Keratinocyte (primary cell): ENCODE results near the gene CPNE4. TPM values are rescaled to one million over a fixed set of nuclear protein-coding genes. Genes with fewer than 3 reads are reported as not detected.

ENCODE experiments used
- DNase-seq: peaks from one replicate; pipeline ENCODE4 v3.0.0-alpha.2; 2011; ENCODE audit warnings: low read depth, missing footprints, low spot score
- FAIRE-seq: peaks from 2 replicates; lab custom pipeline; 2011; peaks lifted over from hg19 to GRCh38; lab: Jason Lieb, UNC
- H2AFZ ChIP-seq: 2 replicates; pipeline ENCODE4 v1.6.0; 2012; ENCODE audit warnings: low read length, control low read depth, inconsistent platforms; ENCODE audit not compliant: control insufficient read depth
- H3K27ac ChIP-seq: 2 replicates; pipeline ENCODE4 v1.5.1; 2011; ENCODE audit warnings: low read length; ENCODE audit not compliant: control insufficient read depth, insufficient read depth
- H3K27me3 ChIP-seq: 3 replicates; pipeline ENCODE4 v1.6.0; 2011; ENCODE audit warnings: low read length; ENCODE audit not compliant: control insufficient read depth, insufficient read depth; ENCODE audit errors: extremely low read depth
- H3K36me3 ChIP-seq, 2 experiments: 2 replicates in 1 of 2; 3 replicates in 1 of 2; pipeline ENCODE4 v1.5.1; 2011; ENCODE audit warnings: low read length in 2 of 2, mild to moderate bottlenecking in 1 of 2; ENCODE audit not compliant: control insufficient read depth in 2 of 2, insufficient read depth in 2 of 2; ENCODE audit errors: extremely low read depth in 1 of 2
- H3K4me1 ChIP-seq: 3 replicates; pipeline ENCODE4 v1.5.1; 2011; ENCODE audit warnings: low read length; ENCODE audit not compliant: control insufficient read depth, insufficient read depth; ENCODE audit errors: extremely low read depth
- H3K4me2 ChIP-seq: 3 replicates; pipeline ENCODE4 v1.6.0; 2011; ENCODE audit warnings: low read depth, low read length; ENCODE audit not compliant: control insufficient read depth, insufficient read depth; ENCODE audit errors: extremely low read depth
- H3K4me3 ChIP-seq, 3 experiments: fragments of 200-600 bp in 1 of 3; sonication (generic) in 1 of 3; 2 replicates in 2 of 3; 3 replicates in 1 of 3; pipeline ENCODE4 v1.5.1; 2011 to 2016; ENCODE audit warnings: low read length in 3 of 3, mild to moderate bottlenecking in 3 of 3, control low read depth in 2 of 3, inconsistent platforms in 1 of 3, low read depth in 1 of 3, mixed read lengths in 1 of 3, mixed run types in 1 of 3, moderate library complexity in 1 of 3; ENCODE audit not compliant: control insufficient read depth in 2 of 3, insufficient read depth in 2 of 3; ENCODE audit errors: extremely low read depth in 1 of 3
- H3K79me2 ChIP-seq: 2 replicates; pipeline ENCODE4 v1.6.0; 2012; ENCODE audit warnings: low read length; ENCODE audit not compliant: control insufficient read depth, insufficient read depth
- H3K9ac ChIP-seq: 3 replicates; pipeline ENCODE4 v1.6.0; 2011; ENCODE audit warnings: low read length; ENCODE audit not compliant: control insufficient read depth, insufficient read depth; ENCODE audit errors: extremely low read depth
- H3K9me1 ChIP-seq: 3 replicates; pipeline ENCODE4 v1.6.0; 2011; ENCODE audit warnings: low read length; ENCODE audit not compliant: control insufficient read depth, insufficient read depth; ENCODE audit errors: extremely low read depth
- H3K9me3 ChIP-seq: 2 replicates; pipeline ENCODE4 v1.5.1; 2012; ENCODE audit warnings: low read depth, low read length; ENCODE audit not compliant: control insufficient read depth
- H4K20me1 ChIP-seq: 3 replicates; pipeline ENCODE4 v1.6.0; 2011; ENCODE audit warnings: low read length; ENCODE audit not compliant: control insufficient read depth, insufficient read depth; ENCODE audit errors: extremely low read depth
- CTCF ChIP-seq, 3 experiments: IDR thresholded peaks in 1 of 3; conservative IDR thresholded peaks in 1 of 3; optimal IDR thresholded peaks in 1 of 3; 2 replicates in 2 of 3; 3 replicates in 1 of 3; pipeline versions ENCODE3 to v1.5.1; 2011; ENCODE audit warnings: low read length in 3 of 3, mild to moderate bottlenecking in 3 of 3, moderate library complexity in 2 of 3, control low read depth in 1 of 3, inconsistent platforms in 1 of 3; ENCODE audit not compliant: insufficient read depth in 2 of 3; ENCODE audit errors: extremely low read depth in 1 of 3
- EZH2 ChIP-seq: IDR thresholded peaks from one replicate; pipeline ENCODE4 v1.6.1; 2012; ENCODE audit warnings: inconsistent platforms, mild to moderate bottlenecking, low read length, moderate library complexity
- dilution Hi-C: fragments of 300-500 bp; cut with MboI; formaldehyde crosslinking; loops from one replicate; pipeline ENCODE4 v1.7.0; 2020; ENCODE audit warnings: low sequenced_read_pairs; ENCODE audit not compliant: extremely low pct_ligation_motif_present
- polyA plus RNA-seq, 5 experiments: library from polyadenylated mRNA; depleted of rRNA in 3 of 5; stranded (reverse) in 3 of 5; stranded (forward) in 1 of 5; unstranded in 1 of 5; fragments of >200 nt; gene quantifications; 1 replicate in 1 of 5; 2 replicates in 3 of 5; 3 replicates in 1 of 5; pipeline versions ENCODE4 v1.2.1 to v1.2.3, GENCODE V29; 2011 to 2012; ENCODE audit warnings: missing spikeins in 2 of 5, low read depth in 1 of 5, low replicate concordance in 1 of 5

CPNE4 gene
- polyA plus RNA-seq, 1 donor (not counting 4 experiments of a cell fraction or from before 2014, with no cell fraction given), result 0.08 TPM

- no peaks in the 10 kb centered on the region for H4K20me1 ChIP-seq
- no peak for TF ChIP-seq EZH2
- no peak for TF ChIP-seq CTCF (optimal IDR thresholded peaks at IDR 0.05 in 1 of 3, IDR thresholded peaks at IDR 0.05 in 1 of 3, conservative IDR thresholded peaks at IDR 0.05 in 1 of 3; ENCODE audit: extremely low read depth in 1 of 3, insufficient read depth in 2 of 3, low read length in 3 of 3)
- H3K4me3 ChIP-seq, result no peak overlapping the region
- no peaks in the 10 kb centered on the region for H3K36me3 ChIP-seq
- no peaks in the 10 kb centered on the region for H3K79me2 ChIP-seq
- no peaks in the 10 kb centered on the region for H3K9me1 ChIP-seq
- no peaks in the 10 kb centered on the region for H3K27me3 ChIP-seq
- no peak overlapping the region for H3K4me2 ChIP-seq
- DNase-seq (no peak), FAIRE-seq (no peak)
- dilution Hi-C loops, result no loop called here
- H3K9me3 ChIP-seq, result no peaks in the 10 kb centered on the region
- H3K4me1 ChIP-seq, result no peaks in the 10 kb centered on the region
- H2AFZ ChIP-seq, result no peak overlapping the region
- H3K9ac ChIP-seq, result no peak overlapping the region
- no peak overlapping the region for H3K27ac ChIP-seq
Observed at GRCh38 chr3:131716943-131717342, 317.9 kb downstream of the CPNE4 start.

- no peaks in the 10 kb centered on the region for H3K36me3 ChIP-seq
- no peaks in the 10 kb centered on the region for H3K4me1 ChIP-seq
- no peak overlapping the region for H2AFZ ChIP-seq
- dilution Hi-C loops, result no loop called here
- TF ChIP-seq EZH2 (no peak), CTCF (optimal IDR thresholded peaks at IDR 0.05 in 1 of 3, IDR thresholded peaks at IDR 0.05 in 1 of 3, conservative IDR thresholded peaks at IDR 0.05 in 1 of 3; ENCODE audit: extremely low read depth in 1 of 3, insufficient read depth in 2 of 3, low read length in 3 of 3) (no peak)
- H3K79me2 ChIP-seq, result no peaks in the 10 kb centered on the region
- no peak for FAIRE-seq
- H3K27me3 ChIP-seq, result no peaks in the 10 kb centered on the region
- no peak overlapping the region for H3K4me3 ChIP-seq
- H3K9me3 ChIP-seq, result no peaks in the 10 kb centered on the region
- no peaks in the 10 kb centered on the region for H3K9me1 ChIP-seq
- H3K4me2 ChIP-seq, result no peak overlapping the region
- H3K9ac ChIP-seq, result no peak overlapping the region
- DNase-seq, result no peak
- no peaks in the 10 kb centered on the region for H4K20me1 ChIP-seq
- H3K27ac ChIP-seq, result no peak overlapping the region
Observed at GRCh38 chr3:131716007-131716406, 318.8 kb downstream of the CPNE4 start.
